K562 (cell line): ENCODE data around the gene RASSF3. TPM values are rescaled to one million over a fixed set of nuclear protein-coding genes. Genes with fewer than 3 reads are reported as not detected.

ENCODE experiments used
- ATAC-seq: fragments of 200-7000 bp; cut with Tn5 transposase; 3 replicates; pipeline ENCODE4 v1.9.1; 2020; ENCODE audit warnings: moderate library complexity
- BruUV-seq: library from RNA; stranded (reverse); fragments of 400-500 nt; replicated peaks from 2 replicates; lab custom pipeline; 2021; lab: Mats Ljungman, UMichigan
- CTCF ChIA-PET: fragments of 300-600 bp; formaldehyde crosslinking; extraction: SDS; loops from one replicate; lab custom pipeline; 2021; ENCODE audit warnings: low intra/inter-chr PET ratio; lab: Yijun Ruan, JAX
- POLR2A ChIA-PET: fragments of 300-600, 350-650 bp; sonication (Branson Sonifier 250); formaldehyde crosslinking; extraction: SDS; loops from one replicate; lab custom pipeline; 2021; ENCODE audit warnings: antibody characterized with exemption, inconsistent platforms; lab: Yijun Ruan, JAX
- DNase-seq, 4 experiments: peaks; one replicate each; pipeline versions ENCODE4 v3.0.0 to v3.0.0-alpha.2; 2011 to 2018; ENCODE audit warnings: low spot score in 3 of 4, mixed read lengths in 3 of 4; ENCODE audit errors: extremely low read depth in 1 of 4
- FAIRE-seq: peaks from 2 replicates; lab custom pipeline; 2011; peaks lifted over from hg19 to GRCh38; lab: Jason Lieb, UNC
- H2AFZ ChIP-seq: 2 replicates; pipeline ENCODE4 v1.6.0; 2011; ENCODE audit warnings: low read depth, low read length, control low read depth, inconsistent platforms
- H3K27ac ChIP-seq: fragments of 200-600 bp; 3 replicates; pipeline ENCODE4 v1.8.0; 2011; ENCODE audit warnings: low read depth, mild to moderate bottlenecking, control low read depth, inconsistent platforms, low read length, moderate library complexity, mixed read lengths; ENCODE audit errors: extremely low read depth
- H3K27me3 ChIP-seq, 2 experiments: fragments of 300-600 bp in 1 of 2; 2 replicates in 1 of 2; 3 replicates in 1 of 2; pipeline versions ENCODE4 v1.6.0 to v1.8.0; 2011; ENCODE audit warnings: inconsistent platforms in 2 of 2, low read length in 2 of 2, mild to moderate bottlenecking in 1 of 2, mixed read lengths in 1 of 2, moderate library complexity in 1 of 2; ENCODE audit not compliant: control insufficient read depth in 2 of 2, insufficient read depth in 2 of 2
- H3K36me3 ChIP-seq: fragments of 300-600 bp; 3 replicates; pipeline ENCODE4 v1.8.0; 2011; ENCODE audit warnings: mild to moderate bottlenecking, low read length, inconsistent platforms; ENCODE audit not compliant: control insufficient read depth, insufficient read depth
- H3K4me1 ChIP-seq, 2 experiments: fragments of 200-600 bp in 1 of 2; replicated peaks in 1 of 2; 2 replicates in 1 of 2; 3 replicates in 1 of 2; pipeline versions ENCODE4 v1.5.1 to v1.8.0; 2011; ENCODE audit warnings: inconsistent platforms in 2 of 2, low read length in 2 of 2, mild to moderate bottlenecking in 1 of 2, mixed read lengths in 1 of 2, moderate library complexity in 1 of 2; ENCODE audit not compliant: control insufficient read depth in 2 of 2, insufficient read depth in 2 of 2
- H3K4me2 ChIP-seq: 2 replicates; pipeline ENCODE4 v1.6.1; 2011; ENCODE audit warnings: low read length, control low read depth, inconsistent platforms, mixed read lengths; ENCODE audit not compliant: insufficient read depth
- H3K4me3 ChIP-seq: fragments of 200-600 bp; sonication (generic), shearing (Covaris generic); 2 replicates; pipeline ENCODE4 v1.5.1; 2016; ENCODE audit warnings: control low read depth, inconsistent platforms
- H3K79me2 ChIP-seq: fragments of 200-600 bp; 3 replicates; pipeline ENCODE4 v1.8.0; 2011; ENCODE audit warnings: low read length, inconsistent platforms; ENCODE audit not compliant: control insufficient read depth, insufficient read depth
- H3K9ac ChIP-seq, 2 experiments: 2 replicates each; pipeline versions ENCODE4 v1.6.0 to v1.6.1; 2011; ENCODE audit warnings: low read depth in 2 of 2, low read length in 2 of 2, control low read depth in 1 of 2, inconsistent platforms in 1 of 2, mild to moderate bottlenecking in 1 of 2, mixed read lengths in 1 of 2; ENCODE audit not compliant: insufficient read depth in 1 of 2
- H3K9me1 ChIP-seq: one replicate; pipeline ENCODE4 v1.6.0; 2011; ENCODE audit warnings: inconsistent platforms, mild to moderate bottlenecking, low read length, moderate library complexity; ENCODE audit not compliant: control insufficient read depth, insufficient read depth
- H3K9me3 ChIP-seq: replicated peaks from 2 replicates; pipeline ENCODE4 v1.5.1; 2011; ENCODE audit warnings: low read depth, low read length, inconsistent platforms; ENCODE audit not compliant: control insufficient read depth, insufficient read depth
- H4K20me1 ChIP-seq: replicated peaks from 2 replicates; pipeline ENCODE4 v1.6.1; 2011; ENCODE audit warnings: low read length, inconsistent platforms, mixed read lengths; ENCODE audit not compliant: control insufficient read depth, insufficient read depth
- GABPB2 ChIP-seq: fragments of 250-450 bp; sonication (Bioruptor Pico); conservative IDR thresholded peaks from 2 replicates; pipeline ENCODE4 v1.5.1; 2021; ENCODE audit warnings: mild to moderate bottlenecking
- KAT7 ChIP-seq: sonication (generic); formaldehyde crosslinking; IDR thresholded peaks from 2 replicates; pipeline ENCODE4 v1.8.0; 2022; ENCODE audit warnings: missing genetic modification reagents, mild to moderate bottlenecking, borderline replicate concordance
- NR2C1 ChIP-seq, 2 experiments: fragments of 450-650 bp; IDR thresholded peaks; 2 replicates each; pipeline ENCODE4 v1.6.1; 2017; ENCODE audit warnings: mild to moderate bottlenecking in 2 of 2, antibody characterized with exemption in 1 of 2, inconsistent platforms in 1 of 2, missing compliant biosample characterization in 1 of 2, missing genetic modification characterization in 1 of 2
- NR2C2 ChIP-seq, 2 experiments: fragments of 200-800 bp in 1 of 2; sonication (Bioruptor generic) in 1 of 2; sonication (generic) in 1 of 2; formaldehyde crosslinking in 1 of 2; IDR thresholded peaks; 2 replicates each; pipeline versions ENCODE4 v1.6.1 to v1.8.0; 2016 to 2022; ENCODE audit warnings: mild to moderate bottlenecking in 1 of 2, missing compliant biosample characterization in 1 of 2, missing genetic modification characterization in 1 of 2, missing genetic modification reagents in 1 of 2
- ZNF764 ChIP-seq: fragments of 250-450 bp; sonication (Bioruptor Pico); IDR thresholded peaks from 2 replicates; pipeline ENCODE4 v1.4.0; 2020; ENCODE audit warnings: low read depth, mild to moderate bottlenecking, moderate library complexity
- ZNF780A ChIP-seq: fragments of 250-450 bp; sonication (Bioruptor Pico); IDR thresholded peaks from 2 replicates; pipeline ENCODE4 v1.5.0; 2021; ENCODE audit warnings: mild to moderate bottlenecking
- WGBS: fragments of 100-300 bp; shearing (Covaris generic); methylation state at CpG from one replicate; pipeline ENCODE4 v1.1.6; 2016; ENCODE audit warnings: low coverage, mixed read lengths; ENCODE audit not compliant: insufficient coverage; ENCODE audit errors: missing lambda C conversion rate; 5-methylcytosine and 5-hydroxymethylcytosine counted together
- in situ Hi-C: fragments of 300-500 bp; cut with MboI; formaldehyde crosslinking; loops from 4 replicates; pipeline ENCODE4 v1.15.0; 2018; ENCODE audit warnings: inconsistent platforms, mixed read lengths
- intact Hi-C: fragments of 100-400 bp; cut with micrococcal nuclease; formaldehyde crosslinking; loops from 2 replicates; pipeline ENCODE4 v1.14.2; 2022
- polyA plus RNA-seq, 8 experiments: library from polyadenylated mRNA; depleted of rRNA in 4 of 8; stranded (reverse) in 5 of 8; unstranded in 3 of 8; fragments of >200 nt; fragmentation: Nextera tagmentation in 2 of 8; fragmentation: Illumina TruSeq in 1 of 8; extraction: Ambion mirVana in 2 of 8; extraction: Trizol in 1 of 8; gene quantifications; 2 replicates each; pipeline versions ENCODE4 v1.2.1 to v1.2.3, GENCODE V29; 2011 to 2014; ENCODE audit warnings: inconsistent platforms in 1 of 8, missing spikeins in 1 of 8
- total RNA-seq, 7 experiments: library from RNA; depleted of rRNA in 6 of 7; stranded (reverse); fragments of >200 nt in 6 of 7; fragmentation: Illumina TruSeq in 2 of 7; extraction: Trizol in 2 of 7; gene quantifications; 2 replicates each; pipeline versions ENCODE4 v1.2.1 to v1.2.3, GENCODE V29; 2011 to 2021; ENCODE audit warnings: low replicate concordance in 1 of 7

The RASSF3 gene
- total and polyA plus RNA-seq, 9 of the 15 experiments (the other 6 are each of a cell fraction or from before 2014, with no cell fraction given): 3.7 to 39.2 (median 20.2) TPM

DNA sequence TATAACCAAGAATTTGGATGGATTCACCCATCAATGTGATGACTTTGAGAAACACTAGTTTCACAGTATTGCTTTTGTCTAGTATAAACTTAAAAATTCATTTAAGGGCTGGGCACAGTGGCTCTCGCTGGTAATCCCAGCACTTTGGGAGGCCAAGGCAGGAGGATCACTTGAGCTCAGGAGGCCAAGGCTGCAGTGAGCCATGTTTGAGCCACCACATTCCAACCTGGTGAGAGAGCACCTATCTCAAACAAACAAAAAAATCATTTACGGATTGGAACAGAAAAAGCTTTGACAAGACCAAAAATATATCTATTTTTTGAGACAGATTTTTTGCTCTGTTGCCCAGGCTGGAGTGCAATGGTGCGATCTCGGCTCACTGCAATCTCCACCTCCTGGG lies 121.4 kb downstream of the RASSF3 start:
- Histone ChIP-seq H3K9ac (no peak overlapping the region), H3K9me1 (no peaks in the 10 kb centered on the region), H2AFZ (no peak overlapping the region), H4K20me1 (no peaks in the 10 kb centered on the region), H3K4me2 (no peak overlapping the region), H3K27me3 (no peaks in the 10 kb centered on the region), H3K79me2 (no peaks in the 10 kb centered on the region), H3K4me1 (peaks cover 0 to 14% of the 10 kb centered on the region in 2 experiments; a peak in 3 of 5 replicates), H3K9me3 (no peaks in the 10 kb centered on the region), H3K36me3 (peaks cover 29% of the 10 kb centered on the region), H3K4me3 (no peak overlapping the region), H3K27ac (no peak overlapping the region)
- FAIRE-seq (no peak), ATAC-seq (no peak), DNase-seq (no peak)
- BruUV-seq: no TSS peak
- in situ Hi-C loops (no loop called here), intact Hi-C loops (no loop called here)
- no peak for TF ChIP-seq KAT7 (CRISPR knock-in tag)
- no peak for TF ChIP-seq NR2C2 (CRISPR knock-in tag; IDR thresholded peaks at IDR 0.05)
- TF ChIP-seq NR2C2 (tag; IDR thresholded peaks at IDR 0.05): no peak
- no peak for TF ChIP-seq GABPB2 (CRISPR knock-in tag)
- 94% methylated on average over 4 of the region's 4 CpGs for WGBS
- POLR2A ChIA-PET: interaction anchor here (0.7 kb wide), 1 partner anchor 8 kb away, joined by 3 read pairs; no protein-coding TSS in a partner anchor
- CTCF ChIA-PET: interaction anchor here (0.5 kb wide), 1 partner anchor 38 kb away, joined by 6 read pairs; no protein-coding TSS in a partner anchor

DNA sequence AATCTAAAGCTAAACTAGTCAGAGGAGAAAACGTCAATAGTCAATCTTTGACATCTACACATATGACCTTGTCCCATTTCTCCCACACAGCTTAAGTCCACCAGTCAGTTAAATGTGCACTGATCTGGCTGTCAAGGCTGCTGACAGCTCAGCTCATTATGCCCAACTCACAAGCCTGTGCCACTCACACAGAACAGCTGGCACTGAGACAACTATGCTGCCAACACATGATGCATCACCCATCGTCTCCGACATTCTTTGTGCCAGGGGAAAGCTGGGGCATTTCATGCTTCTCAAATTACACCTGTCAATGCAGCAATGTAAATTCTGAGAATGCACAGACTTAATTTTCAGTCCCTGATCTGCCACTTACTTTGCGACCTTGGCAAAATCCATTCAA lies 123.6 kb downstream of the RASSF3 start:
- H3K36me3 ChIP-seq: peaks cover 38% of the 10 kb centered on the region
- DNase-seq (no peak), FAIRE-seq (no peak), ATAC-seq (no peak)
- no peak overlapping the region for H3K9ac ChIP-seq
- no peak overlapping the region for H3K27ac ChIP-seq
- TF ChIP-seq NR2C1 (IDR thresholded peaks at IDR 0.05): no peak
- TF ChIP-seq NR2C1 (tag; IDR thresholded peaks at IDR 0.05): no peak
- TF ChIP-seq ZNF764 (CRISPR knock-in tag): no peak
- TF ChIP-seq ZNF780A (CRISPR knock-in tag): no peak
- in situ Hi-C loops (no loop called here), intact Hi-C loops (no loop called here)
- H3K4me1 ChIP-seq: peaks cover 0 to 14% of the 10 kb centered on the region in 2 experiments; a peak in 3 of 5 replicates
- no peaks in the 10 kb centered on the region for H3K27me3 ChIP-seq
- no peak overlapping the region for H2AFZ ChIP-seq
- H3K9me1 ChIP-seq: no peaks in the 10 kb centered on the region
- no TSS peak for BruUV-seq
- no peak overlapping the region for H3K4me3 ChIP-seq
- WGBS: 82% methylated on average over 4 of the region's 4 CpGs
- POLR2A ChIA-PET: interaction anchor here (0.9 to 1.4 kb wide), 3 partner anchors 9 to 25 kb away, joined by 3 read pairs; partner anchors contain the start of gene GNS
- H4K20me1 ChIP-seq: no peaks in the 10 kb centered on the region
- no peak overlapping the region for H3K4me2 ChIP-seq
- CTCF ChIA-PET: no interaction called here
- H3K9me3 ChIP-seq: no peaks in the 10 kb centered on the region
- no peaks in the 10 kb centered on the region for H3K79me2 ChIP-seq
